Measurements from ENCODE around the gene TRIM54. TPM values are rescaled to one million over a fixed set of nuclear protein-coding genes. Genes with fewer than 3 reads are reported as not detected.

TRIM54 gene, protein sequence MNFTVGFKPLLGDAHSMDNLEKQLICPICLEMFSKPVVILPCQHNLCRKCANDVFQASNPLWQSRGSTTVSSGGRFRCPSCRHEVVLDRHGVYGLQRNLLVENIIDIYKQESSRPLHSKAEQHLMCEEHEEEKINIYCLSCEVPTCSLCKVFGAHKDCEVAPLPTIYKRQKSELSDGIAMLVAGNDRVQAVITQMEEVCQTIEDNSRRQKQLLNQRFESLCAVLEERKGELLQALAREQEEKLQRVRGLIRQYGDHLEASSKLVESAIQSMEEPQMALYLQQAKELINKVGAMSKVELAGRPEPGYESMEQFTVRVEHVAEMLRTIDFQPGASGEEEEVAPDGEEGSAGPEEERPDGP
- under 1 TPM in 1 of 2 donors, not detected in 1; 0.36 TPM for total RNA-seq

DNA sequence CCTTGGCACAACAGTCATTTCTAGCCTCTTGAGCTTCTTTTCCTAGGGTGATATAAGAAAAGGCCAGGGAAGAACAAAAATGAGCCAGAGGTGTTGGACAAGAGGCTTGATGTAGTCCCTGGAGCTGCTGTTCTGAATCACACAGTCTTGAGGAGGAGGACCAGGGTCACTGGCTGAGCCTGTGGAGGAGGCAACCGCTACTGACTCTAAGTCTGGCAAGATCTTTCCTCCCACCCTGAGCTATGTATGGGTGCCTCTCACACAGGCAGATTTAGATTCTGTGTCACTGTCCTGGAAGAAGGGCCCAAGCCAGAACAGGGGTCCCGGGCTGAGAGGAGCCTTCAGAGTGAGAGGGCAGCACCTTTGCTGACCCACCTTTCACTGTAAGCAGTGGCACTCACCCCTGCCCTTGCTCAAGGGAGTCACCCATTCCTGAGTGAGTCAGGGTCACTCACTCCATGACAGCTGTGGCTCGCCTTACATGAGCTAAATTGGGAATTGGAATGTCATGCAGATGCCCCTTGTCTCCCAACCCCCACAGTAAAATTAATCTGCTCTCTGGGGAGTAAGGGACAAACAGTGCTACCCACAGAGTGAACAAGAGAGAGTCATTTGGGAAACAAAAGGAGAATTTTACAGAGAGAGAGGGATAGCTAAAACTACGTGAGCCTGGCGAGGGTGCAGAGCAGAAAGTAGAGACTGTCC, at the start of gene TRIM54:
Gene TRIM54, plus strand, starts transcription at position 575 of the 705 bp plus-strand sequence. CDS start 303 bp downstream, outside the sequence.
- Mint-ChIP-seq H3K27me3 (ENCODE audit: low read depth) (peaks cover 57% of the 10 kb centered on the region), H3K4me1 (ENCODE audit: low read depth) (peaks cover 12% of the 10 kb centered on the region), H3K27ac (no peak within 1 kb of the TSS), H3K9me3 (no peaks in the 10 kb centered on the region), H3K36me3 (ENCODE audit: insufficient read depth in 2 of 2) (no peaks in the 10 kb centered on the region), H3K4me3 (no peak within 1 kb of the TSS)
- ATAC-seq (replicated peaks in 1 of 2) (no peak), DNase-seq (no peak)

DNA sequence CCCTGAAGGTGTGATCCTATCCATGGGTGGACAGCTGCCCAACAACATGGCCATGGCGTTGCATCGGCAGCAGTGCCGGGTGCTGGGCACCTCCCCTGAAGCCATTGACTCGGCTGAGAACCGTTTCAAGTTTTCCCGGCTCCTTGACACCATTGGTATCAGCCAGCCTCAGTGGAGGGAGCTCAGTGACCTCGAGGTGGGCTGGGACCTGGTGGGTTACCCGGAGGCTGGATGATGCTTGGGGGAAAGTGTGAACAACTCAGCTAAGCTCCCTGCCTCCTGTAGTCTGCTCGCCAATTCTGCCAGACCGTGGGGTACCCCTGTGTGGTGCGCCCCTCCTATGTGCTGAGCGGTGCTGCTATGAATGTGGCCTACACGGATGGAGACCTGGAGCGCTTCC, 48.9 kb upstream of the TRIM54 start:
- no peak overlapping the region for H3K4me3 Mint-ChIP-seq
- no peaks in the 10 kb centered on the region for H3K27me3 Mint-ChIP-seq (ENCODE audit: low read depth)
- no peaks in the 10 kb centered on the region for H3K9me3 Mint-ChIP-seq
- no peak overlapping the region for H3K27ac Mint-ChIP-seq
- no peaks in the 10 kb centered on the region for H3K4me1 Mint-ChIP-seq (ENCODE audit: low read depth)
- peaks cover 8 to 34% of the 10 kb centered on the region in 2 donors for H3K36me3 Mint-ChIP-seq (ENCODE audit: insufficient read depth in 2 of 2)
- DNase-seq (no peak), ATAC-seq (replicated peaks in 1 of 2) (no peak)

DNA sequence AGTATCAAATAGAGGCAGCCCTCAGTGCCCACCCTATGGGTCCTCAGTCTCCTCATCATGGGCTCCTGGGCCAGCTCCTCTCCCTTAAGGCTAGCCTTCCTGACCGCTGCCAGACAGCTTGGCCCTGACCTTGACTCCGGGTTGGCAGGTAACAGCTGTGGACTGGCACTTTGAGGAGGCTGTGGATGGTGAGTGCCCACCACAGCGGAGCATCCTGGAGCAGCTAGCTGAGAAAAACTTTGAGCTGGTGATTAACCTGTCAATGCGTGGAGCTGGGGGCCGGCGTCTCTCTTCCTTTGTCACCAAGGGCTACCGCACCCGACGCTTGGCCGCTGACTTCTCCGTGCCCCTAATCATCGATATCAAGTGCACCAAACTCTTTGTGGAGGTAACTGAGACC, 46.1 kb upstream of the TRIM54 start:
- Mint-ChIP-seq H3K4me3 (no peak overlapping the region), H3K27ac (no peak overlapping the region), H3K36me3 (ENCODE audit: insufficient read depth in 2 of 2) (peaks cover 10 to 41% of the 10 kb centered on the region in 2 donors), H3K9me3 (no peaks in the 10 kb centered on the region), H3K4me1 (ENCODE audit: low read depth) (no peaks in the 10 kb centered on the region), H3K27me3 (ENCODE audit: low read depth) (no peaks in the 10 kb centered on the region)
- no peak for DNase-seq
- no peak for ATAC-seq (replicated peaks in 1 of 2)

DNA sequence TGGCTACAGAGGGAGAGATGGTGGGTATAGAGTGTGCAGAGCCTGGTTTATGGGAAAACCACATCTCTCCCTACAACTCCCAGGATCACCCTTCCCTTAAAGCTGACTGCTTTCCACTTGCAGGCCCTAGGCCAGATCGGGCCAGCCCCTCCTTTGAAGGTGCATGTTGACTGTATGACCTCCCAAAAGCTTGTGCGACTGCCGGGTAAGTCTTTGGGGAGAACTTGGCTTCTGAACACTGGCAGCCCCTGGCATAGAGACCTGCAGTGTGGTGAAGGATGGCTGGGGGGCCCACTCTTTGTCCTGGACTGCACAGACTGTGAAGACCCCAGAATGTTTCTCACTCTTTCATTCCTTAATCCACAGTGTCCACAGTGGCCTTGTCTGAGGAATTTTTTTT, 45.6 kb upstream of the TRIM54 start:
- peaks cover 7 to 36% of the 10 kb centered on the region in 2 donors for H3K36me3 Mint-ChIP-seq (ENCODE audit: insufficient read depth in 2 of 2)
- H3K4me1 Mint-ChIP-seq (ENCODE audit: low read depth), result no peaks in the 10 kb centered on the region
- no peak for DNase-seq
- H3K27ac Mint-ChIP-seq, result no peak overlapping the region
- H3K4me3 Mint-ChIP-seq, result no peak overlapping the region
- no peaks in the 10 kb centered on the region for H3K9me3 Mint-ChIP-seq
- ATAC-seq (replicated peaks in 1 of 2), result no peak
- no peaks in the 10 kb centered on the region for H3K27me3 Mint-ChIP-seq (ENCODE audit: low read depth)

DNA sequence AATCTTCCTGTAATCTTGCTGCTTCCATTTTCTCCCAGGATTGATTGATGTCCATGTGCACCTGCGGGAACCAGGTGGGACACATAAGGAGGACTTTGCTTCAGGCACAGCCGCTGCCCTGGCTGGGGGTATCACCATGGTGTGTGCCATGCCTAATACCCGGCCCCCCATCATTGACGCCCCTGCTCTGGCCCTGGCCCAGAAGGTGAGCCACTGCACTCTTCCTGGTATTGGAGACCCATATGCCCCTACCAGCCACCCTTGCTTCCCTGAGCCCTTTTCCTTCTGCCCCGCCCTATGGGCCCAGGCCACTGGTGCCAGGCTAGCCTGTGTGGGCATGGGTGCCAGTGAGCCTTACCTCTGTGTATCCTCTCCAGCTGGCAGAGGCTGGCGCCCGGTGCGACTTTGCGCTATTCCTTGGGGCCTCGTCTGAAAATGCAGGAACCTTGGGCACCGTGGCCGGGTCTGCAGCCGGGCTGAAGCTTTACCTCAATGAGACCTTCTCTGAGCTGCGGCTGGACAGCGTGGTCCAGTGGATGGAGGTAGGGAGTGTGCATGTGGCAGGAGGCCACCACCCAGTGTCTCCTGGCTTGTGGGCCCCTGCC, 44.8 kb upstream of the TRIM54 start:
- Mint-ChIP-seq H3K36me3 (ENCODE audit: insufficient read depth in 2 of 2) (peaks cover 7 to 31% of the 10 kb centered on the region in 2 donors), H3K27me3 (ENCODE audit: low read depth) (no peaks in the 10 kb centered on the region)

DNA sequence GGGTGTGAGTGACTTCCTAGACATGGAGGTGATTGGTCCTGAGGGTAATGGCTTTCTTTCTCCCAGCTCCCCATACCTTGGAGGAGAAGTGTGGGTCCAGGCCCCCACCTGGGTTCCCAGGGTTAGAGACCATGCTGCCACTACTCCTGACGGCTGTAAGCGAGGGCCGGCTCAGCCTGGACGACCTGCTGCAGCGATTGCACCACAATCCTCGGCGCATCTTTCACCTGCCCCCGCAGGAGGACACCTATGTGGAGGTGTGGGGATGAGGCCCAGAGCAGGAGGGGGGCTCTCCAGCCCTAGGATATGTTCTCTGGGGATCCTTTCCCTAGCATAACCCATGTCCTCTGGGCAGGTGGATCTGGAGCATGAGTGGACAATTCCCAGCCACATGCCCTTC, 43.3 kb upstream of the TRIM54 start:
- H3K9me3 Mint-ChIP-seq, result no peaks in the 10 kb centered on the region
- H3K36me3 Mint-ChIP-seq (ENCODE audit: insufficient read depth in 2 of 2), result peaks cover 4 to 24% of the 10 kb centered on the region in 2 donors
- no peak overlapping the region for H3K4me3 Mint-ChIP-seq
- ATAC-seq (replicated peaks in 1 of 2) (no peak), DNase-seq (no peak)
- H3K27ac Mint-ChIP-seq, result no peak overlapping the region
- no peaks in the 10 kb centered on the region for H3K4me1 Mint-ChIP-seq (ENCODE audit: low read depth)
- H3K27me3 Mint-ChIP-seq (ENCODE audit: low read depth), result no peaks in the 10 kb centered on the region

More for the DNA sequence above, 44.8 kb upstream of the TRIM54 start:
- Mint-ChIP-seq H3K9me3 (no peaks in the 10 kb centered on the region), H3K4me1 (ENCODE audit: low read depth) (no peaks in the 10 kb centered on the region), H3K4me3 (no peak overlapping the region), H3K27ac (no peak overlapping the region)
- DNase-seq (no peak), ATAC-seq (replicated peaks in 1 of 2) (no peak)

DNA sequence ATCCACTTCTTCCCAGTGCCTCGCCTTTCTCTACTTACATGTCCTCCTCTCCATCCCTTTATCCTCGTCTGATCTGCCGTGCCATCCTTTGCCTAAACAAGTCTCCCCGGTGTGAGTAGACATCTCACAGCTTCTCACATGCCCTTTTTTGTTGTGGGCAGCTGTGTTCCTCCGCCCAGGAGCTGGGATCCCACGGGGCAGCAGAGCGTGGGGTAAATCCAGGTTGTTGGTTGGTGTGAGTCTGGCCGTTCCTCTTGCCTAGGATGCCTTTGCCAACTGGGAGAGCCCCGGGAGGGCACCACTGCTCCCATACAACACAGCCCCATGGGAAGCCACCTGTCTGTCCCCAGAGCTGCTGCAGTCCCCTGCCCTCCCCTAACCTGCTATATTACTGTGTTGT, 41.8 kb upstream of the TRIM54 start:
- Mint-ChIP-seq H3K4me3 (no peak overlapping the region), H3K36me3 (ENCODE audit: insufficient read depth in 2 of 2) (peaks cover 4 to 18% of the 10 kb centered on the region in 2 donors), H3K9me3 (no peaks in the 10 kb centered on the region), H3K27me3 (ENCODE audit: low read depth) (no peaks in the 10 kb centered on the region), H3K4me1 (ENCODE audit: low read depth) (no peaks in the 10 kb centered on the region), H3K27ac (no peak overlapping the region)
- ATAC-seq (replicated peaks in 1 of 2) (no peak), DNase-seq (no peak)

DNA sequence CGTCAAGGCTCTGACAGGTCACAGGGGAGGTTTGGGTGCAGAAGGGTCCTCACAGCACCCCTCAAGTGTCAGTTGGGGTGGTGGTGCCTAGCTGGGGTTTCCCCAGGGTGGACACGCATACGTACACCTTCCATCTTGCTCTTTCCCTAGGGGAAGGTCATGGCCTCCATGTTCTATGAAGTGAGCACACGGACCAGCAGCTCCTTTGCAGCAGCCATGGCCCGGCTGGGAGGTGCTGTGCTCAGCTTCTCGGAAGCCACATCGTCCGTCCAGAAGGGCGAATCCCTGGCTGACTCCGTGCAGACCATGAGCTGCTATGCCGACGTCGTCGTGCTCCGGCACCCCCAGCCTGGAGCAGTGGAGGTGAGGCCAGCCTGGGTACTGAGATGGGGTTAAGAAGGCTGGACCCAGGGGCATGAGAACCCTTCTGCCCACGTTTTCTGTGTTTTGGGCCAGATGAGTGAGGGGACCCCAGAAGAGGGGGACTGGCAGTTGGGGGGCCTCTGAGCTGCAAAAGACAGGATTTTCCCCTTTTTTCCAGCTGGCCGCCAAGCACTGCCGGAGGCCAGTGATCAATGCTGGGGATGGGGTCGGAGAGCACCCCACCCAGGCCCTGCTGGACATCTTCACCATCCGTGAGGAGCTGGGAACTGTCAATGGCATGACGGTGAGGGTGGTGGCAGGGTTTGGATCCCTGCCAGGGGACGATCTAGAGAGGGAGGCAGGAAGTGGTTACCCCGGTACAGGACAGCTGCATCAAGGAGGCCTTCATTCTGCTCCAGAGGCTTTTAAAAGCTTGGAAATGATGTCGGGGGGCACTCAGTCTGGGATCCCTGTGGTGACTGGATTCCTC, 40.2 kb upstream of the TRIM54 start:
- DNase-seq (no peak), ATAC-seq (replicated peaks in 1 of 2) (no peak)
- H3K36me3 Mint-ChIP-seq (ENCODE audit: insufficient read depth in 2 of 2), result peaks cover 4 to 16% of the 10 kb centered on the region in 2 donors
- no peak overlapping the region for H3K27ac Mint-ChIP-seq
- H3K4me3 Mint-ChIP-seq, result no peak overlapping the region
- no peaks in the 10 kb centered on the region for H3K9me3 Mint-ChIP-seq
- H3K27me3 Mint-ChIP-seq (ENCODE audit: low read depth), result no peaks in the 10 kb centered on the region
- H3K4me1 Mint-ChIP-seq (ENCODE audit: low read depth), result no peaks in the 10 kb centered on the region

DNA sequence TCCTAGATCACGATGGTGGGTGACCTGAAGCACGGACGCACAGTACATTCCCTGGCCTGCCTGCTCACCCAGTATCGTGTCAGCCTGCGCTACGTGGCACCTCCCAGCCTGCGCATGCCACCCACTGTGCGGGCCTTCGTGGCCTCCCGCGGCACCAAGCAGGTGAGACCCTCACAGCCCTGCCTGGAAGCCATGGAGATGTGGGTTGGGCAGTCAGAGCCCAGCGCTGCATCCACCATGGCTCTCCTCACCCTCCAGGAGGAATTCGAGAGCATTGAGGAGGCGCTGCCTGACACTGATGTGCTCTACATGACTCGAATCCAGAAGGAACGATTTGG, 39.6 kb upstream of the TRIM54 start:
- Mint-ChIP-seq H3K27ac (no peak overlapping the region), H3K36me3 (ENCODE audit: insufficient read depth in 2 of 2) (peaks cover 2 to 16% of the 10 kb centered on the region in 2 donors), H3K4me3 (no peak overlapping the region), H3K4me1 (ENCODE audit: low read depth) (no peaks in the 10 kb centered on the region), H3K27me3 (ENCODE audit: low read depth) (no peaks in the 10 kb centered on the region), H3K9me3 (no peaks in the 10 kb centered on the region)
- no peak for DNase-seq
- no peak for ATAC-seq (replicated peaks in 1 of 2)

DNA sequence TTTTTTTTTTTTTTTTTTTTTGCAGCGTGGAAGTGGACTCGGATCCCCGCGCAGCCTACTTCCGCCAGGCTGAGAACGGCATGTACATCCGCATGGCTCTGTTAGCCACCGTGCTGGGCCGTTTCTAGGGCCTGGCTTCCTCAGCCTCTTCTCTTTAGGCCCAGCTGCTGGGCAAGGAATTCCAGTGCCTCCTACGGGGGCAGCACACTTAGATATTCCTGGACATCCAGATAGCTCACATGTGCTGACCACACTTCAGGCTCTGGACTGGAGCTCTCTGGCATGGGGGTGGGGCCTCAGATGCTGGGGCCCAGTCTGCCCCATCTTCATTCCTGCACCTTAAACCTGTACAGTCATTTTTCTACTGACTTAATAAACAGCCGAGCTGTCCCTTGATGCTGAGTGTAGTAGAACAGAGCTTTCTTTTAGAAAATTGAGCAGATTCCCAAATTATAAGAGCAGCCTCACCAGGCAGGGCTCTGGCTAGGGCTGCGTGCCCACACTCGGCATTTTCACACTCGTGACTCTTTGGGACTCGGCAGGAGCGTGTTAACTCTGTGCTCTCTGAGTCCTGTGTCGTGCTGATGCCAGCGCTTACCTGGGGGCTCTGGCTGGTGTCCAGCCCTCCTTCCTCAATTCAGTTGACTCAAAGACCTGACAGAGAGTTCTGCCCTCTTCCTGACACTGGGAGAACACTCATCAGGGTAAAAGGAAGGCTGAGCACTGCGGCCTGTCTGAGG, 38.7 kb upstream of the TRIM54 start:
- Mint-ChIP-seq H3K9me3 (no peaks in the 10 kb centered on the region), H3K27ac (no peak overlapping the region), H3K4me1 (ENCODE audit: low read depth) (no peaks in the 10 kb centered on the region), H3K4me3 (no peak overlapping the region), H3K27me3 (ENCODE audit: low read depth) (no peaks in the 10 kb centered on the region), H3K36me3 (ENCODE audit: insufficient read depth in 2 of 2) (peaks cover 2 to 12% of the 10 kb centered on the region in 2 donors)
- ATAC-seq (replicated peaks in 1 of 2) (no peak), DNase-seq (no peak)

DNA sequence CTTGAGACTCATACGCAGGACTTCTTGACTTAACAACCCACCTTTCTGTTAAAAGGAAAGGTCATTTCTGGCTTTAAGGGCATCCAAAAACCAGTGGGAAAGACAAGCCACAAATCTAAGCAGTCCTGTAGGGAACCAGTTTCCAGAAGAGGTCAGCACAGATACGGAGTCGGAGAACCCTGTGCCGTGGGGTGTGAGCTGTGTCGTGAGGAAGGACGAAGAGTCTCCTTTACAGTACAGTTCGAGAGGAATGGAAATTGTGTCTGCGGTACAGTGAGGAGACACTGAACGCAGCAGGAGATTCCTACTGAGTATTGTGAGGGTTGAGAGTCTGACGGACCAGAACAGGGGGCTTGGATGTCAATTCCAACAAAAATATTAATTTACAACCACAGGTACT, 37.1 kb upstream of the TRIM54 start:
- Mint-ChIP-seq H3K4me1 (ENCODE audit: low read depth) (no peaks in the 10 kb centered on the region), H3K9me3 (no peaks in the 10 kb centered on the region), H3K4me3 (no peak overlapping the region), H3K27ac (no peak overlapping the region), H3K27me3 (ENCODE audit: low read depth) (no peaks in the 10 kb centered on the region), H3K36me3 (ENCODE audit: insufficient read depth in 2 of 2) (peaks cover 0 to 9% of the 10 kb centered on the region in 2 donors)
- no peak for ATAC-seq (replicated peaks in 1 of 2)
- DNase-seq, result no peak

DNA sequence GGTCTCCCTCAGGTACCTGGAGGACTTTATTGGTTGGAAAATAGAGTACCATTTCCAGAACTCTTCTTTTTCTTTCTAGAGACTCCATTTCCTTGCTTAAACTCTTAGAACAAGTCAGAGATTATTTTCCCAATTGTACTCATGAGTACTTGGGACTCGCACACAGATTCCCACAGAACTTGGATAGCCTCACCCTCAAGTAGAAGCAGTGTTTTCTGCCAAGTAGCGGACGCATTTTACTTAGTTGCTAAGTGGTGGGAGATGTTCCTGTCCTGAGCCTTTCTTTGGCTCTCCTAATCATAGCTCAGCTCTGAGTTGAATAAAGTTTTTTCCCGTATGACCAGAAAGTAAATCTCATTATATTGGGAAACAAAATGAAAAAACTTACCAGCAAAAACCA, 36.6 kb upstream of the TRIM54 start:
- peaks cover 0 to 4% of the 10 kb centered on the region in 2 donors for H3K36me3 Mint-ChIP-seq (ENCODE audit: insufficient read depth in 2 of 2)
- H3K27ac Mint-ChIP-seq, result no peak overlapping the region
- no peaks in the 10 kb centered on the region for H3K4me1 Mint-ChIP-seq (ENCODE audit: low read depth)
- no peak overlapping the region for H3K4me3 Mint-ChIP-seq
- peaks cover 2% of the 10 kb centered on the region for H3K27me3 Mint-ChIP-seq (ENCODE audit: low read depth)
- ATAC-seq (replicated peaks in 1 of 2) (no peak), DNase-seq (no peak)
- H3K9me3 Mint-ChIP-seq, result no peaks in the 10 kb centered on the region

Data from activated T-cell treated with anti-CD3 and anti-CD28 coated beads, Interleukin-2, amount 50 U/mL, for 72 hours (primary cell).